ENCODE results near the gene LAIR2.

The LAIR2 gene

DNA sequence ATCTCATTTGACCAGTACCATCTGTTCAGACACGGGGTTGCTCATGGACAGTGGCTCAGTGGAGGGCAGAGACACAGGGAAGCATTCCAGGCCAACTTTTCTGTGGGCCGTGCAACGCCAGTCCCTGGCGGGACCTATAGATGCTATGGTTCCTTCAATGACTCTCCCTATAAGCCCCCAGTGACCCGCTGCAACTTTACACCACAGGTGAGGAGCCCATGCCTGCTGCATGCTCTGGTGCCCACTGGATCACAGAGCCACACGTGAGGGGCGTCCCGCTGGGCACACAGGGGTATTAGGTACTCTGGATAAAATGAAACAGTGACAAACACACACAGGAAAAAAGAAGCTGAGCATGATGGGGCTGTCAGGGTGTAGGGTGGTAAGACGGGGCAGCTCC is 34.3 kb downstream of the LAIR2 start:
- DNase-seq, result no peak

DNA sequence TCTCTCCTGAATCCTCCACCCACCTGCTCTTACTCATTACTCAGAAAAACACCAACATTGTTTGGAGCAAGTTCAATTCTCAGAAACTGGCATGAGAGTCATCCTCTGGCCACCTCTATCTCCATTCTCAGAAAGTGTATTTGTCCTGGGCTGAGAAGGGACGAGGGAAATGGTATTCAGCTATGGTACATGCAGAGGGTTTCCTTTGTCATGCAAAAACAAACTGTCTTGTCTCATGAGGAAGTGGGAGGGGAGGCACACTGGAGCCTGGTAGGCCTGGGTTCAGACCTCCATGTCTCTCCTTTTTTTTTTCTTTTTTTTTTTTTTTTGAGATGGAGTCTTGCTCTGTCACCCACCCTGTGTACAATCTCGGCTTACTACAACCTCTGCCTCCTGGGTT is 39.1 kb downstream of the LAIR2 start:
- DNase-seq, result no peak

DNA sequence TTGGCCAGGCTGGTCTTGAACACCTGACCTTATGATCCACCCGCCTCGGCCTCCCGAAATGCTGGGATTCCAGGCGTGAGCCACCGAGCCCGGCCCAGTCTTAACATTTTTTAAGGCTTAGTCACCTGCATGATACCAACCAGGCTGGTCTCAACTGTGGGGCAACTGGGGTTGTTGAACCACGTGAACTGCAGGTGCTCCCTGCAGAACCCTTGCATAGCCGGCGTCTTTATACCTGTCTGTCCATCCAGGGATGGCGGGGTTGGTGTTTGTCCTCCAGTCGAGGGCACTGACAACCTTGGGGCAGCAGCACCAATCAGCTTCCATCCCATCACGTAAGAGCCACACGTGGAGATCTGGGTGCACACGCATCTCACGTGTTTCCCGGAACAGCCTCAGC is 46.2 kb downstream of the LAIR2 start:
- no peak for DNase-seq

DNA sequence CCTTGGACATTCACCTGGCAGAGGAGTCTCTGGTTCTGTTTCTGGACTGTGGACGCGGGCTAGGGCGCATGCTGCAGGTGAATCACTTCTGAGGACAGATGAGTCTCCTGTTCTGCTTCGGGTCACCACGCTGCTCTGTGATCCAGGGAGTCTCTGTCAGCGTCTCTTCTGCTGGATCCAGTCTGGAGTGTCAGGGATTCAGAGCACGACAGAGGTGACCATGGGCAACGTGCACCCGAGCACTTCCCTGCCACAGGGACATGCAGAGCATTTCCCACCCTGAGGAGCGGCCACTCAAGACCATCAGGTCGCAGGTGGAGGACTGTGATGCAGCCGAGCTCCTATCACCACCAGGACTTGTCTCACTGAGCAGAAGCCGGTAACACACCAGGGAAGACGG is 46.6 kb downstream of the LAIR2 start:
- no peak for DNase-seq

DNA sequence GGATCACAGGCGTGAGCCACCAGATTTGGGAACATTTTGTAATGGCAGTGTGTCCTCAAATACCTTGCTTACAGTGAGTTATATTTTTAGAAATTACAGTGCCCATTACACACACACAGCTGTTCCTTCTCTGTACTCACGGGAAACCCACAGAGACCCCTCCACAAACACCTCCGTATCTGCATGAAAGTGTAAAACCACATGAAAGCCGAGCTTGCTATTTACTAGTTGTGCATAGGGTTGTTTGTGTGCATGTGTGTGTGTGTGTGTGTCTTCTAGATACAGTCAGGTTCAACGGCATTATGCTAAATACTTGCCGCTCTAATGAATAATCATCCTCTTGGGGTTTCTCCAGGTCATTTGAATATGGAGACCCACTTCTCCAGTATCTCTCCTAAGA is 48.7 kb downstream of the LAIR2 start:
- DNase-seq, result no peak

DNA sequence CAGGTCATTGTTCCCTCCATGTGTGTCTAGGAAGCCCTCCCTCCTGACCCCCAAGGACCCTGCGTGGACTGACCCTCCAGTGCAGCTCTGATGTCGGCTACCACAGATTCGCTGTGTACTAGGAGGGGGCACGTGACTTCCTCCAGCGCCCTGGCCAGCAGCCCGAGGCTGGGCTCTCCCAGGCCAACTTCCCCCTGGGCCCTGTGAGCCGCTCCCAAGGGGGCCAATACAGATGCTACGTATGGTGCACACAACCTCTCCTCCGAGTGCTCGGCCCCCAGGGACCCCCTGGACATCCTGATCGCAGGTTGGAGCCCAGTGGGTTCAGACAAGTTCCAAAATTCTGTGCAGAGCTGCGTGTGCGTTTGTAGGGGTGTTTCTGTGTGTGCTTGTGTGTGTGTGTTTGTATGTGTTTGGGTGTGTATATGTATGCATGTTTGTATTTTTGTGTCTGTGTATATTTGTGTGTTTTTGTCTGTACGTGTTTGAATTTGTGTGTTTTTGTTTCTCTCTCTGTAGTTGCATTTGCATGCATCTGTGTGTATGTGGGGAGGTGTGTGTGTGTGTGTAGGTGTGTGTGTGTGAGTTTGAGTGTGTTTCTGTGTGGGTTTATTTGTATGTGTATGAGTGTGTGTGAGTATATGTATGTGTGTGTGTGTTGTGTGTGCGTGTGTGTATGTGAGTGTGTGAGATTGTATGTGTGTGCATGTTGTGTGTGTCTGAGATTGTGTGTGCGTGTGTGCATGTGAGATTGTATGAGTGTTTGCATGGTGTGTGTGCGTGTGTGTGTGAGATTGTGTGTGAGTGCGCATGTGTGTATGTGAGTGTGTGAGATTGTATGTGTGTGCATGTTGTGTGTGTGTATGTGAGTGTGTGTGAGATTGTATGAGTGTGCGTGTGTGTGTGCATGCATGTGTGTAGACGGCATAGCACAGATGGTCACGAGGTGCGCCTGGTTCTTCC is 49.6 kb downstream of the LAIR2 start:
- no peak for DNase-seq

GRCh38 chr19:54552913-54553310 is 50.3 kb downstream of the LAIR2 start:
- no peak for DNase-seq

GRCh38 chr19:54554006-54554405 is 51.4 kb downstream of the LAIR2 start:
- DNase-seq, result no peak

GRCh38 chr19:54554896-54555295 is 52.3 kb downstream of the LAIR2 start:
- DNase-seq, result no peak

DNA sequence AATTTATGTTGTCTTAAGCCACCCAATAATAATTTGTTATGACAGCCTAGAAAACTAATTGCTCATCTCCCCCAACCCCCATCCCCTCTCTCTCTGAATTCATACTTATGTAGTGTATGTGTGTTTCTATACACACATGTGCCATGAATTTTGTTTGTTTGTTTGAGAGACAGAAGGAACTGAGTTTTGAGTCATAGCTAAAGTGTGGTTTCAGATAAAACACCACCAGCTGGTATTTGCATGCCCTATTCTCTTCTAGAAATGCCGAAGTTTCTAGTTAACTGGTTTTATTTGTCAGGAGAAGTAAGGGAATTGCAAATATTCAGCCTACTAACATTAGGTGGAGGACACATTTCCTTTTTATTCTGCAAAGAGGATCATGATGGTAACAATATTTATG is 53.6 kb downstream of the LAIR2 start:
- DNase-seq, result no peak

DNA sequence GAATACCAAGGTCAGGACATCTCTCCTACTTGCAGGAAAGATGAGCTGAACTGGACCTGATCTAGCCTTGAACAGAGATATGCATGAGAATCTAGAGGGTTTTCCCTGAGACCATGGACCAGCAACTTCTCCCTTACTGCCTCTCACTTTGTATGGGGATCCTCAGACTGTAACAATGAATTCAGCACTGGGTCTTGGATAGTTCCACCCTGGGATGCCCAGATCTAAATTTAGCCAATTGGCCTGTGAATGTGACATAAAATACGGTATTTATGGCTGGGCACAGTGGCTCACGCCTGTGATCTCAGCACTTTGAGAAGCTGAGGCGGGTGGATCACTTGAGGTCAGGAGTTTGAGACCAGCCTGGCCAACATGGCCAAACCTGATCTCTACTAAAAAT is 55.7 kb downstream of the LAIR2 start:
- DNase-seq, result no peak
